ENCODE data around the gene RASL10B. TPM values are rescaled to one million over a fixed set of nuclear protein-coding genes. Genes with fewer than 3 reads are reported as not detected.
A peak's percentile ranks its signal among the peaks of the same experiment; 100 is the strongest.

RASL10B gene, protein sequence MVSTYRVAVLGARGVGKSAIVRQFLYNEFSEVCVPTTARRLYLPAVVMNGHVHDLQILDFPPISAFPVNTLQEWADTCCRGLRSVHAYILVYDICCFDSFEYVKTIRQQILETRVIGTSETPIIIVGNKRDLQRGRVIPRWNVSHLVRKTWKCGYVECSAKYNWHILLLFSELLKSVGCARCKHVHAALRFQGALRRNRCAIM
- total RNA-seq (2021; fragmentation: NEBNext Ultra II Directional; extraction: Animal tissue kit (Norgen Biotek cat#: 25700)) = 1 to 10 TPM; 1.7 to 5.0 (median 1.8) TPM
- long read RNA-seq, partial matches to known transcripts = 0 of 1 reads
- long read RNA-seq, other reads (novel, unspliced or antisense) = 1 of 1 reads

DNA sequence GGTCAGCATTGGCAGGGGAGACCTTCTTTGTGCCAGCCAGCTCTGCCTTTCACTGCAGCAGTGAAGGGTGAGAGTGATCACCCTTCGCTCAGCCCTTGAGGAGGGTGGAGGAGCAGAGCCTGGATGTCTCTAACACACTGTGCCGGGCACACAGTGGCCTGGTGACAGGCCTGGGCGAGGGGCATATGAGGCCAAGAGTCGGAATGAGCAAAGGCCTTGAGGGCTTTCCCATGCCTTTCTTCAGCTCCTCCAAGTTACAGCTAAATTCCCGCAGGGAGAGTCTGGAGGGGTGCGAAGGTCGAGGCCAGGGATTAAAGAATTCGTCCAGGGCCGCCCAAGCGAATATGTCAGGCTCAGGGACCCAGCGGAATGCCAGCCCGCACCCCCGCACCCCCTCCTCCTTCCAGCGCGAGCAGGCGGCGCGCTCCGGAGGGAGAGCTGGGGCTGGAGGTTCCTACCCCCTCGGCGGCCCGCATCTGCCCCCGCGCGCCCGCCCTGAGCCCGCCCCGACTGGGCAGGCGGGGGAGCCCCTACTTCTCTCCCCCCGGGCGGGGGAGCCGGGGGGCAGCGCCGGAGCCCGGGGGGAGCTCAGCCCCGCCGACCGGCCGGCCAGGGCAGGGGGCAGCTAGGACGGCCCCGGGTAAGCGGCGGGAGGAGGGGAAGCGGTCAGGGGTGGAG, at the start of gene RASL10B:
RASL10B (plus strand) TSS at position 401 of the 678 bp plus-strand sequence. CDS start 3,546 bp downstream, outside the sequence.
- peak within 1 kb of the TSS; percentile 84 for H3K4me3 Mint-ChIP-seq
- DNase-seq = no peak
- 0 out of 2 replicates have a peak within 1 kb of the TSS, but pooled peaks have one; percentile 12 for H3K27ac Mint-ChIP-seq
- no peak for TF ChIP-seq CTCF (IDR thresholded peaks at IDR 0.05)
- peaks cover 31% of the 10 kb centered on the region for H3K4me1 Mint-ChIP-seq (ENCODE audit: low read depth)
- H3K27me3 Mint-ChIP-seq (ENCODE audit: insufficient read depth) = peaks cover 5% of the 10 kb centered on the region
- H3K9me3 Mint-ChIP-seq = no peaks in the 10 kb centered on the region
- 0 out of 2 replicates have a peak, but pooled peaks cover 3% of the 10 kb centered on the region for H3K36me3 Mint-ChIP-seq (ENCODE audit: low read depth)

DNA sequence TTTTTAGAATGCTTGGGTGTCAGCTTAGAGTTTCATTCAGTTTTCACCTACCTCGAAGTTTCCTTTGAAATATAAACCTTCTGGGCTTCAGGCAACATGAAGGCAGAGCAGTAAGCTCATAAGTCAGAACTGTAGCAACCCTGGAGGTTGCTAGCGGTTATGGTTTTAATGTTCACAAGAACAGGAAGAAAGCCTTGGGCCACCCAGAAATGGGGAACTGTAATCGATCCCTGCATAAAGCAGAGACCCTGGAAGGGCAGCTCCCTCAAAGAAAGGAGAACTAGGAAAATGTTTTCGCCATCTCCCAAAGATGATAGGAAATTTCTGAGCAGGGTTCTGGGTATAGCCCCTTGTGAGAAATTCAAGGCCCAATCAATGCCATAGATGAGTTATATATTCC, 47.8 kb upstream of the RASL10B start:
- Mint-ChIP-seq H3K9me3 (no peaks in the 10 kb centered on the region), H3K27ac (no peak overlapping the region), H3K4me3 (no peak overlapping the region), H3K4me1 (ENCODE audit: low read depth) (peaks cover 16% of the 10 kb centered on the region), H3K36me3 (ENCODE audit: low read depth) (peaks cover 22% of the 10 kb centered on the region), H3K27me3 (ENCODE audit: insufficient read depth) (0 out of 2 replicates have a peak, but pooled peaks cover 2% of the 10 kb centered on the region)
- DNase-seq = no peak
- no peak for TF ChIP-seq CTCF (IDR thresholded peaks at IDR 0.05)

GRCh38 chr17:35684055-35684802, 47.2 kb upstream of the RASL10B start:
- TF ChIP-seq CTCF (IDR thresholded peaks at IDR 0.05) = no peak
- DNase-seq = peak; percentile 11
- Mint-ChIP-seq H3K4me1 (ENCODE audit: low read depth) (peaks cover 15% of the 10 kb centered on the region), H3K36me3 (ENCODE audit: low read depth) (peaks cover 19% of the 10 kb centered on the region), H3K27ac (no peak overlapping the region), H3K9me3 (no peaks in the 10 kb centered on the region), H3K4me3 (no peak overlapping the region), H3K27me3 (ENCODE audit: insufficient read depth) (0 out of 2 replicates have a peak, but pooled peaks cover 2% of the 10 kb centered on the region)

- no peak for DNase-seq
- TF ChIP-seq CTCF (IDR thresholded peaks at IDR 0.05) = no peak
- H3K4me1 Mint-ChIP-seq (ENCODE audit: low read depth) = no peaks in the 10 kb centered on the region
- H3K36me3 Mint-ChIP-seq (ENCODE audit: low read depth) = peaks cover 28% of the 10 kb centered on the region
- H3K9me3 Mint-ChIP-seq = no peaks in the 10 kb centered on the region
- no peak overlapping the region for H3K4me3 Mint-ChIP-seq
- no peaks in the 10 kb centered on the region for H3K27me3 Mint-ChIP-seq (ENCODE audit: insufficient read depth)
- no peak overlapping the region for H3K27ac Mint-ChIP-seq
Measured at GRCh38 chr17:35692512-35693210, 38.8 kb upstream of the RASL10B start.

DNA sequence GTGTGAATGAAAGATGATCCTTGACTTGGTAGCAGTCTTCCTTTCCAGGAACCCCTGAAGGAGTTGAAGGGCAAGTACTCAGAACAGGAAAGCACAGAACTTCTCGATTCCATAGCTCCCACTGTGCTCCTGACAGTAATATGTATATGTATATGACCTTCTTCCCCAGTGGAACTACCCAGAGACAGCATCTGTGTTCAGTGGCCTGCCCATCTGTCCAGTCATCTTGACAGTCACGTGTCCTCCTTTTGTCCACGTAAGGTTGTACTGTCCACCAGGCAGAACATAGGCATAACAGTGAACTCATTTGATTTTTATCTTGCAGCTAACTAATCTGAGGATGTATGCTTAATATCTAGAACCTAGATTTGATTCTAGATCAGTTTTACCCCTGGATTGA, 37.8 kb upstream of the RASL10B start:
- peaks cover 18% of the 10 kb centered on the region for H3K36me3 Mint-ChIP-seq (ENCODE audit: low read depth)
- H3K27ac Mint-ChIP-seq = no peak overlapping the region
- no peak for DNase-seq
- no peaks in the 10 kb centered on the region for H3K9me3 Mint-ChIP-seq
- no peak overlapping the region for H3K4me3 Mint-ChIP-seq
- TF ChIP-seq CTCF (IDR thresholded peaks at IDR 0.05) = no peak
- H3K4me1 Mint-ChIP-seq (ENCODE audit: low read depth) = no peaks in the 10 kb centered on the region
- H3K27me3 Mint-ChIP-seq (ENCODE audit: insufficient read depth) = no peaks in the 10 kb centered on the region

Data from HFFc6 (cell line).